Effector memory CD8-positive, alpha-beta T cell (primary cell): Measurements from ENCODE around the gene ECD.
A peak's percentile ranks its signal among the peaks of the same experiment; 100 is the strongest.

Experiments used
- ATAC-seq: fragments of 150-1000 bp; cut with Tn5 transposase; replicated peaks from 2 replicates; pipeline ENCODE4 v1.10.0; 2021; ENCODE audit warnings: mild to moderate bottlenecking, moderate library complexity
- DNase-seq, 3 experiments: peaks; one replicate each; pipeline ENCODE4 v3.0.0; 2021
- H3K27ac Mint-ChIP-seq, 2 donors: one replicate each; pipeline ENCODE4 v1.8.0; 2022; ENCODE audit warnings: mild to moderate bottlenecking in 2 of 2, mixed read lengths in 2 of 2, moderate library complexity in 2 of 2
- H3K27me3 Mint-ChIP-seq, 2 donors: one replicate each; pipeline ENCODE4 v1.8.0; 2022; ENCODE audit warnings: mixed read lengths in 2 of 2
- H3K36me3 Mint-ChIP-seq: one replicate; pipeline ENCODE4 v1.8.0; 2022; ENCODE audit warnings: mild to moderate bottlenecking, moderate library complexity, mixed read lengths; ENCODE audit not compliant: insufficient read depth
- H3K4me1 Mint-ChIP-seq, 2 donors: one replicate each; pipeline ENCODE4 v1.8.0; 2022; ENCODE audit warnings: low read depth in 2 of 2, mixed read lengths in 2 of 2
- H3K4me3 Mint-ChIP-seq, 2 donors: one replicate each; pipeline ENCODE4 v1.8.0; 2022; ENCODE audit warnings: mild to moderate bottlenecking in 2 of 2, mixed read lengths in 2 of 2, moderate library complexity in 2 of 2
- H3K9me3 Mint-ChIP-seq, 2 donors: one replicate each; pipeline ENCODE4 v1.8.0; 2022; ENCODE audit warnings: mixed read lengths in 2 of 2
- total RNA-seq, 9 experiments: gene quantifications; one replicate each; lab custom pipeline; 2026; lab: John Stamatoyannopoulos, UW

Gene ECD
- 44.5 to 71.7 (median 66.0) reads per million in 9 experiments for total RNA-seq

GRCh38 chr10:73167783-73168464 lies at the start of gene ECD, which contains the start of gene FAM149B1:
TSS of gene ECD (minus strand) at chr10:73168008. CDS start at chr10:73163937, 4,071 bp downstream.
TSS of gene FAM149B1 (plus strand) at chr10:73168119. CDS start at chr10:73168340, 221 bp downstream.
- Mint-ChIP-seq H3K27ac (peak within 1 kb of the TSS; percentile 98 to 100), H3K4me3 (peak within 1 kb of the TSS; percentile 96 to 99), H3K9me3 (no peaks in the 10 kb centered on the region), H3K4me1 (peaks cover 23 to 39% of the 10 kb centered on the region in 2 donors), H3K36me3 (peaks cover 15% of the 10 kb centered on the region), H3K27me3 (no peaks in the 10 kb centered on the region)
- ATAC-seq: peak; percentile 95
- peak; percentile 88 to 94 (median 89) for DNase-seq

- ATAC-seq (no peak), DNase-seq (no peak)
- H3K27ac Mint-ChIP-seq: no peak overlapping the region
- peaks cover 3% of the 10 kb centered on the region for H3K36me3 Mint-ChIP-seq
- no peaks in the 10 kb centered on the region for H3K4me1 Mint-ChIP-seq
- no peaks in the 10 kb centered on the region for H3K9me3 Mint-ChIP-seq
- H3K27me3 Mint-ChIP-seq: no peaks in the 10 kb centered on the region
- no peak overlapping the region for H3K4me3 Mint-ChIP-seq
Observed at GRCh38 chr10:73215749-73216148, 47.9 kb upstream of the ECD start.

- H3K4me1 Mint-ChIP-seq: no peaks in the 10 kb centered on the region
- no peak overlapping the region for H3K27ac Mint-ChIP-seq
- peaks cover 12% of the 10 kb centered on the region for H3K36me3 Mint-ChIP-seq
- ATAC-seq (no peak), DNase-seq (no peak)
- H3K27me3 Mint-ChIP-seq: no peaks in the 10 kb centered on the region
- H3K4me3 Mint-ChIP-seq: no peak overlapping the region
- no peaks in the 10 kb centered on the region for H3K9me3 Mint-ChIP-seq
Observed at GRCh38 chr10:73211106-73211811, 43.5 kb upstream of the ECD start.

GRCh38 chr10:73210395-73211105 lies 42.7 kb upstream of the ECD start:
- Mint-ChIP-seq H3K9me3 (no peaks in the 10 kb centered on the region), H3K4me1 (no peaks in the 10 kb centered on the region), H3K36me3 (peaks cover 12% of the 10 kb centered on the region), H3K27ac (no peak overlapping the region), H3K4me3 (no peak overlapping the region), H3K27me3 (no peaks in the 10 kb centered on the region)
- DNase-seq (no peak), ATAC-seq (no peak)

GRCh38 chr10:73209705-73210104 lies 41.9 kb upstream of the ECD start:
- Mint-ChIP-seq H3K9me3 (no peaks in the 10 kb centered on the region), H3K27ac (no peak overlapping the region), H3K27me3 (no peaks in the 10 kb centered on the region), H3K4me1 (no peaks in the 10 kb centered on the region), H3K36me3 (peaks cover 12% of the 10 kb centered on the region), H3K4me3 (no peak overlapping the region)
- DNase-seq (no peak), ATAC-seq (no peak)

- Mint-ChIP-seq H3K36me3 (peaks cover 12% of the 10 kb centered on the region), H3K27ac (no peak overlapping the region), H3K9me3 (no peaks in the 10 kb centered on the region), H3K4me3 (no peak overlapping the region), H3K27me3 (no peaks in the 10 kb centered on the region), H3K4me1 (no peaks in the 10 kb centered on the region)
- no peak for DNase-seq
- no peak for ATAC-seq
Observed at GRCh38 chr10:73207883-73208282, 40.1 kb upstream of the ECD start.

- Mint-ChIP-seq H3K27me3 (no peaks in the 10 kb centered on the region), H3K9me3 (no peaks in the 10 kb centered on the region), H3K27ac (no peak overlapping the region), H3K4me3 (no peak overlapping the region), H3K4me1 (no peaks in the 10 kb centered on the region), H3K36me3 (peaks cover 9% of the 10 kb centered on the region)
- ATAC-seq: no peak
- no peak for DNase-seq
Observed at GRCh38 chr10:73206385-73206784, 38.6 kb upstream of the ECD start.

- no peak overlapping the region for H3K27ac Mint-ChIP-seq
- ATAC-seq (no peak), DNase-seq (no peak)
- no peaks in the 10 kb centered on the region for H3K4me1 Mint-ChIP-seq
- H3K36me3 Mint-ChIP-seq: peaks cover 9% of the 10 kb centered on the region
- no peaks in the 10 kb centered on the region for H3K9me3 Mint-ChIP-seq
- no peaks in the 10 kb centered on the region for H3K27me3 Mint-ChIP-seq
- H3K4me3 Mint-ChIP-seq: no peak overlapping the region
Observed at GRCh38 chr10:73205890-73206289, 38.1 kb upstream of the ECD start.

GRCh38 chr10:73205081-73205480 lies 37.3 kb upstream of the ECD start:
- no peaks in the 10 kb centered on the region for H3K9me3 Mint-ChIP-seq
- DNase-seq: no peak
- H3K27me3 Mint-ChIP-seq: no peaks in the 10 kb centered on the region
- H3K4me3 Mint-ChIP-seq: no peak overlapping the region
- H3K4me1 Mint-ChIP-seq: peaks cover 0 to 1% of the 10 kb centered on the region in 2 donors
- H3K36me3 Mint-ChIP-seq: peaks cover 4% of the 10 kb centered on the region
- no peak for ATAC-seq
- H3K27ac Mint-ChIP-seq: no peak overlapping the region

GRCh38 chr10:73190188-73190587 lies 22.4 kb upstream of the ECD start:
- H3K27me3 Mint-ChIP-seq: no peaks in the 10 kb centered on the region
- H3K4me3 Mint-ChIP-seq: no peak overlapping the region
- no peaks in the 10 kb centered on the region for H3K9me3 Mint-ChIP-seq
- H3K36me3 Mint-ChIP-seq: peaks cover 12% of the 10 kb centered on the region
- no peak overlapping the region for H3K27ac Mint-ChIP-seq
- ATAC-seq: no peak
- H3K4me1 Mint-ChIP-seq: no peaks in the 10 kb centered on the region
- no peak for DNase-seq

- H3K9me3 Mint-ChIP-seq: no peaks in the 10 kb centered on the region
Observed at GRCh38 chr10:73186266-73186665, 18.5 kb upstream of the ECD start.

GRCh38 chr10:73183667-73184281 lies 16.0 kb upstream of the ECD start:
- Mint-ChIP-seq H3K9me3 (no peaks in the 10 kb centered on the region), H3K27ac (no peak overlapping the region), H3K4me3 (no peak overlapping the region), H3K4me1 (no peaks in the 10 kb centered on the region), H3K27me3 (no peaks in the 10 kb centered on the region), H3K36me3 (peaks cover 14% of the 10 kb centered on the region)
- ATAC-seq: no peak
- no peak for DNase-seq

More at GRCh38 chr10:73186266-73186665, 18.5 kb upstream of the ECD start:
- DNase-seq (no peak), ATAC-seq (no peak)
- no peak overlapping the region for H3K4me3 Mint-ChIP-seq
- H3K36me3 Mint-ChIP-seq: peaks cover 5% of the 10 kb centered on the region
- no peaks in the 10 kb centered on the region for H3K27me3 Mint-ChIP-seq
- H3K4me1 Mint-ChIP-seq: no peaks in the 10 kb centered on the region
- H3K27ac Mint-ChIP-seq: no peak overlapping the region

- ATAC-seq (no peak), DNase-seq (no peak)
- Mint-ChIP-seq H3K27me3 (no peaks in the 10 kb centered on the region), H3K4me1 (no peaks in the 10 kb centered on the region), H3K27ac (no peak overlapping the region), H3K36me3 (peaks cover 14% of the 10 kb centered on the region), H3K4me3 (no peak overlapping the region), H3K9me3 (no peaks in the 10 kb centered on the region)
Observed at GRCh38 chr10:73182568-73182967, 14.8 kb upstream of the ECD start.
